Thyroid gland (tissue), 4 donors: ENCODE data around the gene PARD3.

Experiments used
- CTCF ChIP-seq, 6 experiments: fragments of 200-600 bp in 3 of 6; fragments of 450-650 bp in 3 of 6; sonication (generic) in 3 of 6; IDR thresholded peaks; one replicate each; pipeline ENCODE4 v1.5.1; 2016 to 2019; ENCODE audit warnings: antibody characterized with exemption in 6 of 6, mild to moderate bottlenecking in 2 of 6, inconsistent platforms in 1 of 6, moderate library complexity in 1 of 6
- POLR2A ChIP-seq, 2 donors: fragments of 450-650 bp; IDR thresholded peaks; one replicate each; pipeline ENCODE4 v1.6.1; 2017; ENCODE audit warnings: antibody characterized with exemption in 2 of 2, mild to moderate bottlenecking in 2 of 2, moderate library complexity in 1 of 2

GRCh38 chr10:34074051-34074450 is 741.0 kb downstream of the PARD3 start:
- no peak for TF ChIP-seq POLR2A (IDR thresholded peaks at IDR 0.05)
- no peak for TF ChIP-seq CTCF (IDR thresholded peaks at IDR 0.05)
